Myocyte (in vitro differentiated cells): ENCODE measurements around the gene NCMAP. TPM values are rescaled to one million over a fixed set of nuclear protein-coding genes. Genes with fewer than 3 reads are reported as not detected.
A peak's percentile ranks its signal among the peaks of the same experiment; 100 is the strongest.
"Not testable (repeated sequence)": the region's sequence is repeated elsewhere in the genome, so short reads cannot be mapped to it uniquely, and the experiment has no call there.

Source experiments
- DNase-seq: peaks from one replicate; pipeline ENCODE4 v3.0.0-alpha.2; 2012; ENCODE audit warnings: low read depth
- total RNA-seq: library from RNA; depleted of rRNA; stranded (reverse); fragments of >200 nt; gene quantifications from 2 replicates; pipeline ENCODE4 v1.2.3, GENCODE V29; 2014

Gene NCMAP
- total RNA-seq, 1 donor from 2014 or later = not detected

- DNase-seq = no peak
Observed at GRCh38 chr1:24541711-24542346, 14.1 kb upstream of the NCMAP start.

DNA sequence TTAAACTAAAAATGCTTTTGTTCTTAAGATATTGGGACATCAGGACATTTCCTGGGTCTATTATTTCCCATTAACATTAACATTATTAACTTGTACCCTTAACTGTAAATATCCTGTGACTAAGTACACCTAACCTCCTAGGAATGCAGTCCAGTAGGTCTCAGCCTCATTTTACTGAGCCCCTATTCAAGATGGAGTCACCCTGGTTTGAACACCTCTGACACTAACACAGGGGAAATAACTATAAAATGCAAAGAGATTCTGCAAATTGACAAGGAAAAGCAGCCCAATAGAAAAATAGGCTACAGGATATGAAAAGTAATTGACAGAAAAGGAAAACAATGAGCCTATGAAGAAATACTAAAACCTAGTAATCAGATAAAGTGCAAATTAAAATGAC, 11.6 kb upstream of the NCMAP start:
- DNase-seq = no peak

DNA sequence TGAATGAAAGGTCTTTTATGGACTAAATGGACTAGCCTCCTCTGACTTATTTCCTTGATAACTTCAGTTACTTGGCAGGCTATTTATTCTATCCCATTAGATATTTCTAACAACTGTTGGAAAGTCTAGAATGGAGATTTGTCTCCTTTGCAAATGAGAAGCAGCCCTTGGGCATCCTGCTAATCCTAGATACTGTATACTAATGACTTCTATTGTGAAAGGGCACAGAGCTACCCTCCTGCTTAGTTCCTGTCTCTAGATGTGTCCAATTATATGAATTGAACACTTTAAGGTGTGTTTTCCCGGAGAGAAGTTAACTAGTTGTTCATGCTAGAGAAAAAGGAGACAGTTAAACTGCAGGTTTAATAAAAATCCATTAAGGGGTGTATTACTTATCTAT, 10.2 kb upstream of the NCMAP start:
- DNase-seq = no peak

DNA sequence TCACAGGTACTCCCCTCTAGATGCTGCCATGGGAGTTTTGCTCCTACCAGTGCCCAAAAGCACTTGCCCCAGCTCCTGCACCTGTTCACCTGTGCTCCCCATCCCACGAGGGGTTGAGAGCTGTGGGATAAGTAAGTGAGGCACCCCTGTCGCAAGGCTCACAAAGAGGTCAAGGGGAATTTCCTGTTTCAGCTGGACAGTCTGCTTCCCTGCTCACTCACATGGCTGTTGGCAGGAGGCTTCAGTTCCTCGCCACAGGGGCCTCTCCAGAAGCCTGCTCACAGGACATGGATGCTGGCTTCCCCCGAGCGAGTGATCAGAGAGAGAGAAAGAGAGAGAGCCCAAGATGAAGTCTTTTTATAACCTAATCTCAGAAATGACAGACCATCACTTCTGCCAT, 8.7 kb upstream of the NCMAP start:
- no peak for DNase-seq

GRCh38 chr1:24548070-24548469, 7.8 kb upstream of the NCMAP start:
- DNase-seq = no peak

GRCh38 chr1:24549210-24549609, 6.7 kb upstream of the NCMAP start:
- DNase-seq = not testable (repeated sequence)

DNA sequence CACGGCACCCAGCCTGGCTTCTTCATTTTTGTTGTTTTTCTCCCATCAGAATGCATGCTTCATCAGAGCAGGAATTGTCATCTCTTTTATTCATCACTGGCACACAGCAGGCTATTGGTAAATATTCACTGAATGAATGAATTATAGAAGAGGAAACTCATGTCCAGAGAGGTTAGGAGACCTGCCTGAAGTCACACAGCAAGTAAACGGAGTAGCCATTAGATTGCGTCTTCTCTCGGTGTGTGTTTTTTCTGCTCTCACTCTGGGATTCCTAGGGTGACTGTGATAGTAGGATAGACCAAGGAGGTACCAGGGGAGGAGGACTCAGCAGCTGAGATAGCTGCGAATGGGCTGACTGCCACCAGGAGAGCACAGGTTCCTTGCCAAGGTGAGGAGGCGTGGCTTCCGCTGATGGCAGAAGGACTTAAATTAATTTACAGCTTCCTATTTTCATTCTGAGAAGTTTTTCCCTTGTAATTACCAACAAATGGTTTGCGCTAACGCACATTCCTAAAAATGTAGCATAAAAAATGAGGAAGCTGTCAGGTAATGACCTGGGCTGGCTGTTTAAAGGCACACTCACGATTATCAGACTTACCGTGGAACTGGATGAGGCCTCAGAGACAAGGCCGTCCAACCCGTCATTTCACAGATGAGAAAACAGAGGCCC, 4.5 kb upstream of the NCMAP start:
- no peak for DNase-seq

DNA sequence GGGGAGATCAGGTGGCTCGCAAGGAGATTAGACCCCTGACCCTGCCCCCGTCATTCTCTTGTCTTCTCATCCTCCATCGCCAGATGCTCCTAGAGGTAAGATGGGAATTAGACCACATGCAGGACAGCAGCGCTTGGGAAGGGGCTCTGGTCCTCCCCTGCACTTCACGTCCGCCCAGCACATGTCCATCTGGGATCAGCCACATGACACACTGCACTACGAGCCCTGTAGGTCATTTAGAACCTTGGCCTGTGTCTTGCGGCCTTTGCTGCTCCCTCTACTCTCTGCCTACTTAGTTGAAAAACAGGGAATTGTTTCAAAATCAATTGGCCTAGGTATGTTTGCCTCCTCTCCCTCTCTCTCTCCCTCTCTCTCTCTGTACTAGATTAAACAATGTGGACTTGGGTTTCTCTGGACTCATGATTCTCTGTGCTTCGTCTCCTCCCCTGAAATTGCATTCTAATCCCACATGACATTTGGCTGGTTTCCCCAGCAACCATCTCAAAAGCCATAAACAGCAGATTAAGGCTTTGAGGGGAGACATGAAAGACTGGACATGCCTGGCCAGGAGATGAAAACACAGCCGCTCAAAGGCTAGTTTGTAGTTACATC, 3.8 kb upstream of the NCMAP start:
- peak; percentile 22 for DNase-seq

GRCh38 chr1:24553931-24554330, 2.0 kb upstream of the NCMAP start:
- no peak for DNase-seq

DNA sequence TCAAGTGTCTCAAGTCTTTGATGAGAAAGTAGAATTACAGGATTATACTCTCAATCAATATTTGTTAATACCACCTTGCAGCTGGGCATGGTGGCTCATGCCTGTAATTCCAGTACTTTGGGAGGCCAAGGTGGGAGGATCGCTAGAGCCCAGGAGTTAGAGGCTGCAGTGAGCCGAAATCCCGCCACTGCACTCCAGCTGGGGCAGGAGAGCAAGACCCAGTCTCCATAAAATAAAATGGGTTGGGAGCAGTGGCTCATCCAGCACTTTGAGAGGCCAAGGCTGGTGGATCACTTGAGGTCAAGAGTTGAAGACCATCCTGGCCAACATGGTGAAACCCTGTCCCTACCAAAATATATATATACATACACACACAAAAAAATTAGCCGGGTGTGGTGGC, 1.2 kb upstream of the NCMAP start:
- DNase-seq = no peak

DNA sequence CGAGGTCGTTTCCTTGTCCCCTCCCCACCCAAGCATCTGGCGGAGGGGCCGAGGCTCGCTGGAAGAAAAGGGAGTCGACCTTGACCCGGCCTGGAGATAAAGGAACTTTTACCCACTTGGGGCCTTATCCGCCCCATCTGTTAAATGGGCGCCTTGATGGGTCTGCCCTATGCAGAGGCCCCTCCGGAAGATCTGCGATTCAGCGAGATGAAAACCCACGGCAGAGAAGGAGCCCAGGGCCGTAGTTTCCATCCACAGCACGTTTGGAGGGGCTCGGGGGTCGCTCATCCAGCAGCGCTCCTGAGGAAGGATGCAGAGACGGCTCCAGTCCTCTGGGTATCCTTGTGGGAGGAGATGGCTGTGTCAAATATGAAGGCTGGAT, 518 bp downstream of the NCMAP start:
- no peak for DNase-seq

- no peak for DNase-seq
Observed at GRCh38 chr1:24557220-24557619, 1.3 kb downstream of the NCMAP start.

DNA sequence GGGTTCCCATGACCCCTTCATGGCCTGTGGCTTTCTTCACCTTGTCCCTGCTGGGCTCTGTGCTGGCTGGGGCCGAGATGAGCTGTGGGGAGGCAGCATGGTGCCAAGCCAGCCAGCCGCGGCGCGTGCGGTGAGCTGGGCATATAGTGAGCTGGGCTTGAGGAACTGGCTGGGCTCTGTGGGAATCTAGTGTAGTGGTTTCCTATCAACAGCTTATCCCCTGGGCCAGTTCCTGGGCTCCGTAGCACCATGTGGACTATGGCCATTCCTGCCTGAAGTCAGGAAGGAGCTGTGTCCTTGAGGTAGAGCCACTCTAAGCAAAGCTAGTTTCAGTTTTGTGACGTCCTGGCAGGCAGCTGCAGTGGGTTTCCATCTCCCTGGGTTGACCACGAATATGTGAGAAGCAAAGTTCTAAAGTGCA, 1.8 kb downstream of the NCMAP start:
- peak; percentile 21 for DNase-seq

GRCh38 chr1:24558455-24558854, 2.6 kb downstream of the NCMAP start:
- DNase-seq = no peak

GRCh38 chr1:24558902-24559791, 3.3 kb downstream of the NCMAP start:
- DNase-seq = peak; percentile 80

DNA sequence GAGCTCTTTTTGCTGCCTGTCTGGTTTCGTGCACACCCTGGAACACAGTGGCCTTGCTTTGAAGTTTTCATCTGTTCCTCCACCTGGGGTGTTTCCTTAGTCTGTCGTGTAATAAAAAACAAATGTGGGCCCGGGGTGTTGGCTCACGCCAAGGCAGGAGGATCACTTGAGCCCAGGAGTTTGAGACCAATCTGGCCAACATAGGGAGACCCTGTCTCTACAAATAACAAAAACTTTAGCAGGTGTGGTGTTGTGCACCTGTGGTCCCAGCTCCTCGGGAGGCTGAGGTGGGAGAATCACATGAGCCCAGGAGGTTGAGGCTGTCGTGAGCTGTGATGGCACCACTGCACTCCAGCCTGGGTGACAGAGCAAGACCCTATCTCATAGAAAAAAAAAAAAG, 4.5 kb downstream of the NCMAP start:
- no peak for DNase-seq

DNA sequence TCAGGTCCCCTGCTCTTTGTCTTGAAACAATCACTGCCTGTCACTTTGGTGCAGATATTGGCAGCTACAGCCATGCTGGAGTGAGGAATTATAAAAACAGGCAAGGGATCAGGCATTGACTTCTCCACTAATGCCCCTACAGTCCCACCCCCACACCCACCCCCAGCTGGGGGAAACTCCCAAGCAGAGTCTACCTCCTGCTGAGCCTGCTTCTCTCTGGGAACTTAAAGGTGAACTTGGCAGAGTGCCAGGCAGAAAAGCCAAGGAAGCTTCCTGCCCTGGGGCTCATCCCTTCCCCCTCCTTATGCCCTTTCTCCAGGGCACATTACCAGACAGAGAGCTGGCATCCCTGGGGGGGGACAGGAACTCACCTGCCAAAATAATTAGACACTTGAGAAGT, 6.7 kb downstream of the NCMAP start:
- DNase-seq = no peak

DNA sequence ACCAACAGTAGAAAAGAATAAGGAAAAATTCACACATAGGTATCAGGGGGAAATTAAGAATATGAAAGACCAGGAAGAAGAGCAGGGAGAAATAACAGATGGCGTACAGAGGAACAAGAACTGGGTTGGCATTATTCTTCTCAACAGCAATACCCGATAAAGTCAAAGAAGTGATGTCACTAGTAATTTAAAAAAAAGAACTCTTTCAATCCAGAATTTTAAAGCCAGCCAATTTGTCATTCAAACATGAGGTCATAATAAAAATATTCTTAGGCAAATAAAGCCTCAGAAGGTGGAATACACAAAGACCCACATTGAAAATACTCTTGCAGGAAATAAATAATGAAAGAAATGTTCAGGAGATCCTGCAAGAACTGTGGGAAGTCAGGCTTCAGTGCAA, 8.8 kb downstream of the NCMAP start:
- no peak for DNase-seq

- DNase-seq = no peak
Observed at GRCh38 chr1:24566236-24566867, 10.5 kb downstream of the NCMAP start.

DNA sequence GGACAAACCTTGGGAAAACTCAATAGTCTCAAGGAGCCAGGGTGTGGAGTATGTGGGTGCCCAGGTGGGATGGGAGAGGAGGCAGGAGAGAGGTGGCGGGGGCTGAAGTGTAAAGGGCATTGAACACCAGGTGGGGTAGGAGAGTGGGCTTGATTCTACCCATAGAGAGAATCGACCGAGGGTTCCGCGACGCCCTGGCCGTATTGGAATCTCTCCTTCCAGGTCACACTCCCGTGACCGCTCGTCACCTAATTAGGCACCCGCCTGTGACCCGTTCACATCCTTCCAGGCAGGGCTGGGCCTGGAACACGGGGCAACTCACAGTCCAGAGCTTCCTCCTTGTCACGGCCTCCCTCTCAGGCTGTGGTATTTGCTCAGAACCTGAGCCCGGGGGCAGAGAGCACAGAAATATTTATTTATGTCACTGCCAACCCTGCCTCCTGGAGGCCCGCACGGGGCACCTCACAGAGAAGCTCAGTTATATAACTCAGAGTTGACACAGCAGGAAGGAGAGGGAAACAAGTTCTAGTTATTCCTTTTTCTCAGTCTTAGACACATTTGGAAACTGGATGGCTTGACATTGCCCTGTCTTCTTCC, 12.0 kb downstream of the NCMAP start:
- DNase-seq = no peak

DNA sequence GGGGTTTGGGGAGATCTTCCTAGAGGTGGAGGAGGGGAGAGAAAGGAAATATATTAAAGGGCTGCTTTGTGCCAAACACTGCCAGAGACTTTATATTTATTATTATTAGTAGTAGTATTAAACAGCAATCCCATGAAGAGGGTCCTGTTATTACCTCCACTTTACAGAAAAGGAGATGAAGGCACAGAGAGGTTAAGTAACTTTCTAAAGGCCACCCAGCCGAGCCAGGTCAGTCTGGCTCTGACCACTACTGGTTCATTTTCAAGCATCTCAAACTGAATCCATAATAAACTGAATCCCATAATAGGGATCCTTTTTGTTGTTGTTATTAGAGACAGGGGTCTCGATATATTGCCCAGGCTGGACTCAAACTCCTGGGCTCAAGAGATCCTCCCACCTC, 12.6 kb downstream of the NCMAP start:
- DNase-seq = no peak
